SK-N-MC (cell line): ENCODE data around the gene OTUB1.
A peak's percentile ranks its signal among the peaks of the same experiment; 100 is the strongest.
"Not testable (repeated sequence)": the region's sequence is repeated elsewhere in the genome, so short reads cannot be mapped to it uniquely, and the experiment has no call there.

Experiments used
- DNase-seq: peaks from one replicate; pipeline ENCODE4 v3.0.0-alpha.2; 2011; ENCODE audit warnings: low read depth, low spot score
- H3K27ac ChIP-seq: fragments of 200-600 bp; sonication (generic); 2 replicates; pipeline ENCODE4 v1.5.1; 2016; ENCODE audit warnings: mixed run types
- H3K36me3 ChIP-seq: fragments of 200-600 bp; sonication (generic); 2 replicates; pipeline ENCODE4 v1.6.1; 2017; ENCODE audit warnings: antibody characterized with exemption, low read length, mixed read lengths; ENCODE audit not compliant: insufficient read depth
- H3K4me3 ChIP-seq: fragments of 200-600 bp; sonication (generic); 2 replicates; pipeline ENCODE4 v1.5.1; 2016
- H3K9ac ChIP-seq: fragments of 200-600 bp; sonication (generic); 2 replicates; pipeline ENCODE4 v1.8.0; 2017; ENCODE audit warnings: mixed run types, mixed read lengths; ENCODE audit not compliant: insufficient read length
- H3K9me3 ChIP-seq: fragments of 200-600 bp; sonication (generic); 2 replicates; pipeline ENCODE4 v1.6.1; 2017; ENCODE audit warnings: low read depth, mild to moderate bottlenecking, antibody characterized with exemption, low read length, moderate library complexity, mixed read lengths
- EZH2 ChIP-seq: fragments of 200-600 bp; sonication (generic); IDR thresholded peaks from one replicate; pipeline ENCODE4 v1.6.1; 2017; ENCODE audit warnings: antibody characterized with exemption
- FOXP2 ChIP-seq: optimal IDR thresholded peaks from 2 replicates; pipeline ENCODE3; 2011; ENCODE audit warnings: mild to moderate bottlenecking, moderate library complexity; ENCODE audit not compliant: insufficient read depth; ENCODE audit errors: extremely low read length, control extremely low read depth
- POLR2AphosphoS5 ChIP-seq: IDR thresholded peaks from 2 replicates; pipeline ENCODE4 v1.6.1; 2012; ENCODE audit warnings: mild to moderate bottlenecking, low read depth, low read length, borderline replicate concordance

The OTUB1 gene

DNA sequence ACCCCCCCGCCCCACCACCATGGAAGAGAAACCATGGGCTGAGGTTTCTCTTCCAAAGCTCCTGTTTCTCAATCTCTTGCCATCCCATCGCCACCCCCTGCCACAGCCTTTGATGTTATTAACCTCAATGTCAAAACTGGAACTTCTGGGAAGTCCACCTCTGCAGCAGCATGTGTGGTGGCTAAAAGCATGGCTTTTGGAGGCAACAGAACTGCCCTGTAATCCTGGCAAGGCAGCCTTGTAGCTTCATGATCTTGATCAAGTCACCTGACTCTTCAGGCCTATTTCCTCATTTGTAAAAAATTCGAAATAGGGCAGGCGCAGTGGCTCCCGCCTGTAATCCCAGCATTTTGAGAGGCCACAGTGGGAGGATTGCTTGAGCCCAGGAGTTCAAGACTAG lies 15.3 kb upstream of the OTUB1 start:
- DNase-seq: no peak
- no peak overlapping the region for H3K9ac ChIP-seq
- no peak overlapping the region for H3K27ac ChIP-seq
- H3K9me3 ChIP-seq: no peaks in the 10 kb centered on the region
- no peak overlapping the region for H3K4me3 ChIP-seq
- peaks cover under 1% of the 10 kb centered on the region; the same call in 1 of the 2 replicates for H3K36me3 ChIP-seq
- TF ChIP-seq FOXP2: no peak
- no peak for TF ChIP-seq POLR2AphosphoS5
- TF ChIP-seq EZH2: no peak

DNA sequence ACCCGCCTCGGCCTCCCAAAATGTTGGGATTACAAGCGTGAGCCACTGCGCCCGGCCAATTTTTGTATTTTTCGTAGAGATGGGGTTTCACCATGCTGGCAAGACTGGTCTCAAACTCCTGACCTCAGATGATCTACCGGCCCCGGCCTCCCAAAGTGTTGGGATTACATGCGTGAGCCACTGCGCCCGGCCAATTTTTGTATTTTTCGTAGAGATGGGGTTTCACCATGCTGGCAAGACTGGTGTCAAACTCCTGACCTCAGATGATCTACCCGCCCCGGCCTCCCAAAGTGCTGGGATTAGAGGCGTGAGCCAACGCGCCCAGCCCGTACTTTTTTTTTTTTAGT lies 12.4 kb upstream of the OTUB1 start:
- H3K27ac ChIP-seq: peak overlapping the region; percentile 55; the same call in 1 of the 2 replicates
- H3K4me3 ChIP-seq, H3K36me3 ChIP-seq, DNase-seq, H3K9ac ChIP-seq, H3K9me3 ChIP-seq: not testable (repeated sequence)

DNA sequence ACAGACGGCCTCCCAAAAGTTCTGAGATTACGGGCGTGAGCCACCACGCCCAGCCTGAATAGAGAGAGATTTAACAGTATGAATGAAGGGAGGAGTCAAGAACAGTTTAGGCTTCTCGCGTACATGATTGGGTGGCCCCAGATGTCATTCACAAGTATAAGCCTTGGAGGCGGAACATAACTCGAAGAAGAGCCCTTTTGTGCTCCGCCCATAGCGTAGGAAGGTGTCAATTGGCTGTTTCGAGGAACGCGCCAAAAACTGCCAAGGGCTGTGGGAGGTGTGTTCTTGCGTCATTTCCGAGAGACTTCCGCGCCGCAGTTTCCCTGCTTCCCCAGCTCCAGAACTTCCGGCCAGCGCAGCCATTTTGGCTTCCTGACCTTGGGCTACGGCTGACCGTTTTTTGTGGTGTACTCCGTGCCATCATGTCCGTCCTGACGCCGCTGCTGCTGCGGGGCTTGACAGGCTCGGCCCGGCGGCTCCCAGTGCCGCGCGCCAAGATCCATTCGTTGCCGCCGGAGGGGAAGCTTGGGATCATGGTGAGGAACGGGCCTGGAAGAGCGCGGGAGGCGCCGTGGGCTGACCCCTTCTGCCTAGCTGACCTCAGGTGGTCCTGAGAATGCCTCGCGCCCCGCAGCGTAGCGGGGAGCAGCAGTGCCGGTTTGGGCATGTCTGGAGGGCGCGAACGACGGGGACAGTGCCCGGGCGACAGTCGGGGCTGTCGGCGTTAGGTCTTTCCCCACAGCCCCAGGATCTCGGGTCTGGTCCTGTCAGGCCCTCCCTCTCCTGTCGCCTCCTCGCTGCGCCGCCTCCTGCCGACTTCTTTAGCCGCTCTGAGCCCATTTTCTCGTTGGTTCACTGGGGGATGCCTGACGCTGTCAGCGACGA lies 11.7 kb upstream of the OTUB1 start, which contains the start of gene COX8A:
COX8A (plus strand) TSS at position 362 of the 885 bp plus-strand sequence; CDS start at position 423, 61 bp downstream.
- Histone ChIP-seq H3K9ac (peak within 1 kb of the TSS; percentile 100), H3K9me3 (no peaks in the 10 kb centered on the region), H3K36me3 (peaks cover 8% of the 10 kb centered on the region), H3K27ac (peak within 1 kb of the TSS; percentile 96), H3K4me3 (peak within 1 kb of the TSS; percentile 98)
- no peak for TF ChIP-seq FOXP2
- TF ChIP-seq POLR2AphosphoS5: peak; percentile 90
- no peak for TF ChIP-seq EZH2
- peak; percentile 99 for DNase-seq

DNA sequence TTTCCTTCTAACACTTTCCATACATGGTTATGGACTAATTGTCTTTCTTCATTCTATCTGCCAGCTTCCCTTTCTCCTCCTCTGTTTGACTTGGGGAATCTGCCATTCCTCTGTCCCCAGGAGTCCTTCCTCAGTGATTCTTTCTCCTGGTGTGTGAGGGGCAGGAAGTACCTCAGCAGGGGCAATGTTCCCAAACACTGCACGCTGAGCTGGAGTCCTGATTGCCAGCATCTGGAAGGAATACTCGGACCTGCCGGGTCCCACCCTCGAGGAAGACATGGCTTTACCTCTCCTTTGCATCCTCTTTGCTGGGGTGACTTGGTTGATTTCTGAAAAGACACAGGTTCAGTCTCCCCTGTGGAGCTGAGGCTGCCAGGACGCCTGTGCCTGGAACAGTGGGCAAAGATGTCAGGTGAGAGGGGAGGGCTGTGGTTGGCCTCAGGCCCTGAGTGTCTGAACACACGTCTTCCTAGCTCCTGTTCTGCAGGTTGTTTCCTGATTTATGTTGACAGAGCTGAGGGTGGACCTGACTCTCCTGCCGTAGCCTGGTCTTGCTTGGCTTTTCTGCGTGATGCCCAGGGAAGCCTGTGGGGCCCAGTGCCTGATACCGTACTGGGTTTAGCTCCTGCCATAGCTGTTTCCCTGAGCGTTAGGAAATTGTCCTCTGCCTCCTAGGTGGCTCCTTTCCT lies 7.5 kb upstream of the OTUB1 start:
- Histone ChIP-seq H3K9me3 (no peaks in the 10 kb centered on the region), H3K27ac (peak overlapping the region; percentile 78), H3K4me3 (no peak overlapping the region; the same call in 1 of the 2 replicates), H3K36me3 (peaks cover 8% of the 10 kb centered on the region), H3K9ac (peak overlapping the region; percentile 11)
- no peak for DNase-seq
- TF ChIP-seq EZH2: no peak
- TF ChIP-seq FOXP2: no peak
- no peak for TF ChIP-seq POLR2AphosphoS5

DNA sequence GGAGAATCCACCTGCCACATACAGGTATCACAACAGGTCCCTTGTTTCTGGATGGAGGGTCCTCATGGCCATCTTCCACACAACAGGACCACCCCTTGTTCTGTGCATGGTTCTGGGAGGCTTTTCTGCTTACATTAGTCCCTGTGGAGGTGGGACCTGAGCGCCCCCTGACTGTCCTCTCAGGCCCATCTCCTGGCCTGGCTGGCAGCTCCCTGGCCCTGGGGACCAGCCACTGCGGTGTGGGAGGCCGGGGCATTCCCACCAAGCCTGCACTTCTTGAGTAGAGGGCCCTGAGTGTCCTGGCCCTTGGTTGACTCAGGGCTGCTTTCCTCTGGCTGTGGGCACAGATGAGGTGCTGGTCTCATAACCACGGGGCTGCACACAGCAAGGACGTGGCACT lies 6.8 kb upstream of the OTUB1 start:
- no peak overlapping the region for H3K9ac ChIP-seq
- H3K27ac ChIP-seq: peak overlapping the region; percentile 78; the same call in 1 of the 2 replicates

DNA sequence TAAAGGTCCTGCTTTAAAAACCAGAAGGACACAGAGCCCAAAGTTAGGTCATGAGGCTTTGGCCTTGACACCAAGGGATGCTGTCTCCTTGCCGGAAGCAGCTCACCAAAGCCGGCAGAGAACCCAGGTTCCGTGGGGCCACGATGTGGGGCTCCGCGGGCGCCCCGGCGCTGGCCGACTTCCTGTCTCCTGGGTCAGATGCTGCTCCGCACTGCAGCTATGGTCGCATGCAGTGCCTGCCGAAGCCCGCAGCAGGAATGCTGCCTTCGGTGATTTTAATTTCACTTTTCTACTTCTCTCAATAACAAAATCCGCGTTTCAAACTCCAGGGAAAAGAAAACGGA lies 454 bp upstream of the OTUB1 start:
- no peak for DNase-seq
- Histone ChIP-seq H3K9me3 (no peaks in the 10 kb centered on the region), H3K27ac (peak overlapping the region; percentile 80), H3K36me3 (peaks cover 25% of the 10 kb centered on the region), H3K9ac (peak overlapping the region; percentile 44), H3K4me3 (peak overlapping the region; percentile 89)
- TF ChIP-seq EZH2: no peak
- TF ChIP-seq POLR2AphosphoS5: no peak
- TF ChIP-seq FOXP2: no peak

More for the DNA sequence above, 6.8 kb upstream of the OTUB1 start:
- no peak for DNase-seq
- no peak for TF ChIP-seq POLR2AphosphoS5
- no peak for TF ChIP-seq EZH2
- TF ChIP-seq FOXP2: no peak
- no peak overlapping the region for H3K4me3 ChIP-seq
- H3K36me3 ChIP-seq: peaks cover 8% of the 10 kb centered on the region
- no peaks in the 10 kb centered on the region for H3K9me3 ChIP-seq

DNA sequence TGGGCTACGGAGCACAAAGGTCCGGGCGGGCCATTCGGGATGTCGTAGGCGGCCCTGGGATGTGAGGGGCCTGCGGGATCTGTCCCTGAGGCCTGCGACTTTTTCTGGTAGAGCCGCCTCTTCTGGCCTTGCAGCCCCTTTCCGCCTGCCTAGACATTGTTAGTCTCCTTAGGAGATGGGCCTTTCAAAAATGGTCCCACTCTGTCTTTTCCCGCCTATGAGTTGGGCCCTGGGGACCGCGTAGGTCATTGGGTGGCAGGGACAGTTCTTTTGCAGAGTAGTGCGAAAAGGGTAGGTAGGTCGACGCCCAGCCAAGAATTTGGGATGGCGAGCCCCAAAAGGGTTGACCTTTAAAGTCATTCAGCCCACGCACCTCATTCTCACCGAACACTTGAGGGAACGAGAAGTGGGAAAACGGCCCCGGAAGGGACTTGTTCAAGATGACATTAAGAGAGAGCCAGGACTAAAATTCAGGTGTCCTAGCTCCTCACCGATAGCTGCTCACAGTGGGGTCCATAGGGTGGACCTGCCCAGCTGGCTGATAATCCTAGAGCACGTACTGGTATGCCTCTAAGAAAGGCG lies 785 bp downstream of the OTUB1 start:
- TF ChIP-seq FOXP2 (no peak), EZH2 (no peak), POLR2AphosphoS5 (no peak)
- no peak overlapping the region; the same call in 1 of the 2 replicates for H3K27ac ChIP-seq
- H3K4me3 ChIP-seq: peak overlapping the region; percentile 89
- H3K9me3 ChIP-seq: no peaks in the 10 kb centered on the region
- DNase-seq: no peak
- peak overlapping the region; percentile 86 for H3K9ac ChIP-seq
- H3K36me3 ChIP-seq: peaks cover 34% of the 10 kb centered on the region

DNA sequence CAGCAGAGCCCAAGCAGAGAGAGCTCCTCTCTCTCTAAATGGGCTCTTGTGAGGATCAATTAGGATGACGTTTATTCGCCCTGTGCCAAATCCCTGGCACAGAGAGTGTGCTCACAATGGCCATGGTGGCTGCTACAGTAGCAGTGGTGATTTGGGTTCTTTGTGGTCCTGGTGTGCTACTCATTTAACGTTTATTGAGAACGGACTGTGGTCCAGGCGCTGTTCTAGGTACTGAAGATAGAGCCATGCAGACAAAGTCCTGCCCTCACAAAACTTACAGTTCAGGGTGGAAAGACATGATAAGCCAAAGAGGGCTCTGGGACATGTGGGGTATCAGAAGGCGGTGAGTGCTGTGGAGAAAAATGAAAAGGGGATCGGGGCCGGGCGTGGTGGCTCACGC lies 5.3 kb downstream of the OTUB1 start:
- peaks cover 46% of the 10 kb centered on the region for H3K36me3 ChIP-seq
- H3K27ac ChIP-seq: no peak overlapping the region

More for the DNA sequence above, 5.3 kb downstream of the OTUB1 start:
- TF ChIP-seq POLR2AphosphoS5: no peak
- TF ChIP-seq FOXP2: no peak
- TF ChIP-seq EZH2: no peak
- no peak overlapping the region for H3K4me3 ChIP-seq
- no peak for DNase-seq
- H3K9me3 ChIP-seq: no peaks in the 10 kb centered on the region
- no peak overlapping the region for H3K9ac ChIP-seq
